ENCODE data around the gene NRAP. TPM values are rescaled to one million over a fixed set of nuclear protein-coding genes. Genes with fewer than 3 reads are reported as not detected.

NRAP gene
- total RNA-seq, 1 experiment from 2014 or later, result not detected

DNA sequence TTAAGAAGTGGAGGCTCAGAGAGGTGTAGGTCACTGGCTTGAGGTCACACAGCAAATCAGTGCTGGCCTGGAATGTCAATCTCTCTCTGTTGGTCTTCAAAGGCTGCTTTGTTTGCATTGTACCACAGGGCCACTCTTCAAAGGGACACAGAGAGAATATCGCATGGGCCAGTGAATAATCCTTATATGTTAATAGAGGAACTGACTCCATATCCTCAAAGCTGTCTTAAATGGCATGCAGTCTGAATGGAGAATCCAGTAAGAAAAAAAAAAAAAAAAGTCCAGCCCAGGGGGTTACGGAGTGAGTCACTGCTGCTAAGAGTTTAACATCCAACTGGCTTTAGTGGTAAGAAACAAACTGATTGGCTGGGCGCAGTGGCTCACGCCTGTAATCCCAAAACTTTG, 54.1 kb downstream of the NRAP start:
- no peak overlapping the region for H2BK12ac ChIP-seq (ENCODE audit: insufficient read length, low read depth, low read length)
- no peak overlapping the region for H2AK5ac ChIP-seq (ENCODE audit: insufficient read length, low read length)
- H4K5ac ChIP-seq (ENCODE audit: insufficient read length, low read depth, low read length), result no peak overlapping the region
- no peak overlapping the region for H2BK120ac ChIP-seq (ENCODE audit: low read depth, low read length, poor library complexity, severe bottlenecking)
- H3K79me1 ChIP-seq (ENCODE audit: insufficient read depth, low read depth, low read length, poor library complexity, severe bottlenecking), result no peaks in the 10 kb centered on the region
- H3K79me2 ChIP-seq (ENCODE audit: insufficient read depth, low read length), result no peaks in the 10 kb centered on the region
- H4K8ac ChIP-seq (replicated peaks; ENCODE audit: insufficient read length, low read depth, low read length), result no peak overlapping the region
- Mint-ChIP-seq H3K9me3 (no peaks in the 10 kb centered on the region), H3K27ac (no peak overlapping the region), H3K4me3 (no peak overlapping the region), H3K36me3 (ENCODE audit: insufficient read depth in 1 of 3, low read depth in 3 of 3) (no peaks in the 10 kb centered on the region; a peak in 1 of 7 replicates), H3K4me1 (peaks cover 28 to 34% of the 10 kb centered on the region in 2 experiments), H3K27me3 (ENCODE audit: low read depth) (peaks cover 45% of the 10 kb centered on the region)
- no peak overlapping the region for H3K4ac ChIP-seq (ENCODE audit: low read depth, low read length)
- no peak overlapping the region for H3T11ph ChIP-seq (ENCODE audit: low read length)
- TF ChIP-seq, protein P1, sequence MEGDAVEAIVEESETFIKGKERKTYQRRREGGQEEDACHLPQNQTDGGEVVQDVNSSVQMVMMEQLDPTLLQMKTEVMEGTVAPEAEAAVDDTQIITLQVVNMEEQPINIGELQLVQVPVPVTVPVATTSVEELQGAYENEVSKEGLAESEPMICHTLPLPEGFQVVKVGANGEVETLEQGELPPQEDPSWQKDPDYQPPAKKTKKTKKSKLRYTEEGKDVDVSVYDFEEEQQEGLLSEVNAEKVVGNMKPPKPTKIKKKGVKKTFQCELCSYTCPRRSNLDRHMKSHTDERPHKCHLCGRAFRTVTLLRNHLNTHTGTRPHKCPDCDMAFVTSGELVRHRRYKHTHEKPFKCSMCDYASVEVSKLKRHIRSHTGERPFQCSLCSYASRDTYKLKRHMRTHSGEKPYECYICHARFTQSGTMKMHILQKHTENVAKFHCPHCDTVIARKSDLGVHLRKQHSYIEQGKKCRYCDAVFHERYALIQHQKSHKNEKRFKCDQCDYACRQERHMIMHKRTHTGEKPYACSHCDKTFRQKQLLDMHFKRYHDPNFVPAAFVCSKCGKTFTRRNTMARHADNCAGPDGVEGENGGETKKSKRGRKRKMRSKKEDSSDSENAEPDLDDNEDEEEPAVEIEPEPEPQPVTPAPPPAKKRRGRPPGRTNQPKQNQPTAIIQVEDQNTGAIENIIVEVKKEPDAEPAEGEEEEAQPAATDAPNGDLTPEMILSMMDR (conservative IDR thresholded peaks at IDR 0.05), result no peak
- H2BK20ac ChIP-seq (ENCODE audit: low read depth, low read length, poor library complexity, severe bottlenecking), result no peak overlapping the region
- no peak overlapping the region for H3K18ac ChIP-seq (ENCODE audit: insufficient read length, low read depth, low read length)
- no peak overlapping the region for H3K14ac ChIP-seq (ENCODE audit: insufficient read depth, low read length)
- no peak overlapping the region for H2BK5ac ChIP-seq (ENCODE audit: insufficient read length, low read length)
- no peak overlapping the region for H2AFZ ChIP-seq (ENCODE audit: low read length)
- no peak overlapping the region for H3K9ac ChIP-seq (ENCODE audit: extremely low read depth, insufficient read length, low read length)
- no peak overlapping the region for H3K23ac ChIP-seq (ENCODE audit: insufficient read length, low read depth, low read length)
- H3K27ac ChIP-seq (ENCODE audit: insufficient read length, low read depth, low read length), result no peak overlapping the region
- H4K91ac ChIP-seq (ENCODE audit: insufficient read length, low read depth, low read length), result no peak overlapping the region
- no peaks in the 10 kb centered on the region for H4K20me1 ChIP-seq (ENCODE audit: control insufficient read depth, insufficient read depth, insufficient read length)
- no peak overlapping the region for H3K56ac ChIP-seq (ENCODE audit: insufficient read length, low read depth, low read length)
- WGBS (ENCODE audit: extremely low coverage, insufficient read length, low lambda C conversion rate), result no CpG with 5 or more reads among the region's 4 CpGs
- DNase-seq, result no peak
- no peaks in the 10 kb centered on the region for H3K23me2 ChIP-seq (ENCODE audit: insufficient read length, low read depth, low read length, poor library complexity, severe bottlenecking)
- H3K9me3 ChIP-seq (ENCODE audit: control insufficient read depth, low read depth, low read length), result no peaks in the 10 kb centered on the region
- H2BK15ac ChIP-seq (ENCODE audit: low read depth, low read length), result no peak overlapping the region
- H3K4me2 ChIP-seq (ENCODE audit: insufficient read depth, insufficient read length, low read length), result no peak overlapping the region
- peaks cover 2% of the 10 kb centered on the region; the same call in 1 of the 2 replicates for H3K4me1 ChIP-seq (ENCODE audit: insufficient read depth, low read length)
- H3K27me3 ChIP-seq (ENCODE audit: insufficient read depth, low read length), result no peaks in the 10 kb centered on the region; the same call in 1 of the 2 replicates

Data from H9 (cell line).